Gastrocnemius medialis (tissue), 4 donors: ENCODE data around the gene LMO3.

ENCODE experiments used
- CTCF ChIP-seq, 5 experiments: fragments of 450-650 bp in 3 of 5; fragments of 200-600 bp in 2 of 5; sonication (generic) in 2 of 5; IDR thresholded peaks in 4 of 5; conservative IDR thresholded peaks in 1 of 5; 1 replicate in 4 of 5; 2 replicates in 1 of 5; pipeline ENCODE4 v1.5.1; 2016 to 2019; ENCODE audit warnings: antibody characterized with exemption in 5 of 5, mild to moderate bottlenecking in 3 of 5, moderate library complexity in 3 of 5
- POLR2A ChIP-seq, 2 donors: fragments of 450-650 bp; IDR thresholded peaks; one replicate each; pipeline ENCODE4 v1.6.1; 2017; ENCODE audit warnings: antibody characterized with exemption in 2 of 2, mild to moderate bottlenecking in 2 of 2, moderate library complexity in 2 of 2

- TF ChIP-seq CTCF (IDR thresholded peaks at IDR 0.05 in 4 of 5, conservative IDR thresholded peaks at IDR 0.05 in 1 of 5), result no peak
- no peak for TF ChIP-seq POLR2A (IDR thresholded peaks at IDR 0.05)
Measured at GRCh38 chr12:16520328-16520727, 85.6 kb downstream of the LMO3 start.
